Measurements from ENCODE around the gene CTSC. TPM values are rescaled to one million over a fixed set of nuclear protein-coding genes. Genes with fewer than 3 reads are reported as not detected.
A peak's percentile ranks its signal among the peaks of the same experiment; 100 is the strongest.

Gene CTSC
- total and polyA plus RNA-seq, 9 of the 15 experiments (the other 6 are each of a cell fraction or from before 2014, with no cell fraction given) = 113 to 403 (median 187) TPM

DNA sequence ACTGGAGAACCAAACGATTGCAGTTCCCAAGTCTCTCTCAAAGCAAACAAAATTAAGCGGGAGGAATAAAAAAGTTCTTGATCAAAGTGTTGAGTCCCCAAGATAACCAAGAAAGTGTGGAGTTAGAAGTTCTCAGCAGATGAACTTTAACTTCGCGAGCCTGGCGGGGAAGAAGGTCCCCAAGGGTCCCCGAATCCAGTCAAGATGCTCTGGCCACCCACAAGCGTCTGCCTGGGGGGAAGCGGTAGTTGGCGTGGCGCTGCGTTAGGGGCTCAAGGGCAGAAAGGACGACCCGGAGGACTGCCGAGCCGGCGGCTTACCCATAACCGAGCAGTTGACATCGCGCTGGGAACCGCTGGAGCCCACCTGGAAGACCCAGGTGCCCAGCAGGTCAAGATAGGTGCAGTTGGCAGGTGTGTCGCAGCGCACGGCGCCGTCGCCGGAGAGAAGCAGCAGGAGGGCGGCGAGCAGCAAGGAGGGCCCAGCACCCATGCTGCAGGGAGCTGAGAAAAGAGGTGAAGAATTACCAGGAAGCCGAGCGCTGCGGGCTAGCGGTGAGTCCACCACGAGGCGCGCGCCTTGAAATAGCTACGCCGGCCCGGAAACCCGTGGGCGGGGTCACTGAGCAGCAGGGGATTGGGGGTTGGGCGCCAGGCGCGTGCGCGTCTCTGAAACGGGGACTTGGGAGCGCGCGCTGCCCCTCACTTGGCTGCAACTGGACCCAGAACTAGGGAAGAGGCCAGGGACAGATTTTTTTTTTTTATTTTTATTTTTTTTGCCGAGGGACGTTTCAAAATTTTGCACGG, at the start of gene CTSC (continued):
- TF ChIP-seq, protein P1, sequence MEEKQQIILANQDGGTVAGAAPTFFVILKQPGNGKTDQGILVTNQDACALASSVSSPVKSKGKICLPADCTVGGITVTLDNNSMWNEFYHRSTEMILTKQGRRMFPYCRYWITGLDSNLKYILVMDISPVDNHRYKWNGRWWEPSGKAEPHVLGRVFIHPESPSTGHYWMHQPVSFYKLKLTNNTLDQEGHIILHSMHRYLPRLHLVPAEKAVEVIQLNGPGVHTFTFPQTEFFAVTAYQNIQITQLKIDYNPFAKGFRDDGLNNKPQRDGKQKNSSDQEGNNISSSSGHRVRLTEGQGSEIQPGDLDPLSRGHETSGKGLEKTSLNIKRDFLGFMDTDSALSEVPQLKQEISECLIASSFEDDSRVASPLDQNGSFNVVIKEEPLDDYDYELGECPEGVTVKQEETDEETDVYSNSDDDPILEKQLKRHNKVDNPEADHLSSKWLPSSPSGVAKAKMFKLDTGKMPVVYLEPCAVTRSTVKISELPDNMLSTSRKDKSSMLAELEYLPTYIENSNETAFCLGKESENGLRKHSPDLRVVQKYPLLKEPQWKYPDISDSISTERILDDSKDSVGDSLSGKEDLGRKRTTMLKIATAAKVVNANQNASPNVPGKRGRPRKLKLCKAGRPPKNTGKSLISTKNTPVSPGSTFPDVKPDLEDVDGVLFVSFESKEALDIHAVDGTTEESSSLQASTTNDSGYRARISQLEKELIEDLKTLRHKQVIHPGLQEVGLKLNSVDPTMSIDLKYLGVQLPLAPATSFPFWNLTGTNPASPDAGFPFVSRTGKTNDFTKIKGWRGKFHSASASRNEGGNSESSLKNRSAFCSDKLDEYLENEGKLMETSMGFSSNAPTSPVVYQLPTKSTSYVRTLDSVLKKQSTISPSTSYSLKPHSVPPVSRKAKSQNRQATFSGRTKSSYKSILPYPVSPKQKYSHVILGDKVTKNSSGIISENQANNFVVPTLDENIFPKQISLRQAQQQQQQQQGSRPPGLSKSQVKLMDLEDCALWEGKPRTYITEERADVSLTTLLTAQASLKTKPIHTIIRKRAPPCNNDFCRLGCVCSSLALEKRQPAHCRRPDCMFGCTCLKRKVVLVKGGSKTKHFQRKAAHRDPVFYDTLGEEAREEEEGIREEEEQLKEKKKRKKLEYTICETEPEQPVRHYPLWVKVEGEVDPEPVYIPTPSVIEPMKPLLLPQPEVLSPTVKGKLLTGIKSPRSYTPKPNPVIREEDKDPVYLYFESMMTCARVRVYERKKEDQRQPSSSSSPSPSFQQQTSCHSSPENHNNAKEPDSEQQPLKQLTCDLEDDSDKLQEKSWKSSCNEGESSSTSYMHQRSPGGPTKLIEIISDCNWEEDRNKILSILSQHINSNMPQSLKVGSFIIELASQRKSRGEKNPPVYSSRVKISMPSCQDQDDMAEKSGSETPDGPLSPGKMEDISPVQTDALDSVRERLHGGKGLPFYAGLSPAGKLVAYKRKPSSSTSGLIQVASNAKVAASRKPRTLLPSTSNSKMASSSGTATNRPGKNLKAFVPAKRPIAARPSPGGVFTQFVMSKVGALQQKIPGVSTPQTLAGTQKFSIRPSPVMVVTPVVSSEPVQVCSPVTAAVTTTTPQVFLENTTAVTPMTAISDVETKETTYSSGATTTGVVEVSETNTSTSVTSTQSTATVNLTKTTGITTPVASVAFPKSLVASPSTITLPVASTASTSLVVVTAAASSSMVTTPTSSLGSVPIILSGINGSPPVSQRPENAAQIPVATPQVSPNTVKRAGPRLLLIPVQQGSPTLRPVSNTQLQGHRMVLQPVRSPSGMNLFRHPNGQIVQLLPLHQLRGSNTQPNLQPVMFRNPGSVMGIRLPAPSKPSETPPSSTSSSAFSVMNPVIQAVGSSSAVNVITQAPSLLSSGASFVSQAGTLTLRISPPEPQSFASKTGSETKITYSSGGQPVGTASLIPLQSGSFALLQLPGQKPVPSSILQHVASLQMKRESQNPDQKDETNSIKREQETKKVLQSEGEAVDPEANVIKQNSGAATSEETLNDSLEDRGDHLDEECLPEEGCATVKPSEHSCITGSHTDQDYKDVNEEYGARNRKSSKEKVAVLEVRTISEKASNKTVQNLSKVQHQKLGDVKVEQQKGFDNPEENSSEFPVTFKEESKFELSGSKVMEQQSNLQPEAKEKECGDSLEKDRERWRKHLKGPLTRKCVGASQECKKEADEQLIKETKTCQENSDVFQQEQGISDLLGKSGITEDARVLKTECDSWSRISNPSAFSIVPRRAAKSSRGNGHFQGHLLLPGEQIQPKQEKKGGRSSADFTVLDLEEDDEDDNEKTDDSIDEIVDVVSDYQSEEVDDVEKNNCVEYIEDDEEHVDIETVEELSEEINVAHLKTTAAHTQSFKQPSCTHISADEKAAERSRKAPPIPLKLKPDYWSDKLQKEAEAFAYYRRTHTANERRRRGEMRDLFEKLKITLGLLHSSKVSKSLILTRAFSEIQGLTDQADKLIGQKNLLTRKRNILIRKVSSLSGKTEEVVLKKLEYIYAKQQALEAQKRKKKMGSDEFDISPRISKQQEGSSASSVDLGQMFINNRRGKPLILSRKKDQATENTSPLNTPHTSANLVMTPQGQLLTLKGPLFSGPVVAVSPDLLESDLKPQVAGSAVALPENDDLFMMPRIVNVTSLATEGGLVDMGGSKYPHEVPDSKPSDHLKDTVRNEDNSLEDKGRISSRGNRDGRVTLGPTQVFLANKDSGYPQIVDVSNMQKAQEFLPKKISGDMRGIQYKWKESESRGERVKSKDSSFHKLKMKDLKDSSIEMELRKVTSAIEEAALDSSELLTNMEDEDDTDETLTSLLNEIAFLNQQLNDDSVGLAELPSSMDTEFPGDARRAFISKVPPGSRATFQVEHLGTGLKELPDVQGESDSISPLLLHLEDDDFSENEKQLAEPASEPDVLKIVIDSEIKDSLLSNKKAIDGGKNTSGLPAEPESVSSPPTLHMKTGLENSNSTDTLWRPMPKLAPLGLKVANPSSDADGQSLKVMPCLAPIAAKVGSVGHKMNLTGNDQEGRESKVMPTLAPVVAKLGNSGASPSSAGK (IDR thresholded peaks at IDR 0.05) = peak; percentile 81
- TF ChIP-seq MIER1 (IDR thresholded peaks at IDR 0.05; ENCODE audit: low read depth) = no peak
- TF ChIP-seq EP300 (IDR thresholded peaks at IDR 0.05; ENCODE audit: low read length) = peak; percentile 51
- no peak for TF ChIP-seq SIX5 (IDR thresholded peaks at IDR 0.05; ENCODE audit: borderline replicate concordance in 1 of 2, insufficient read depth in 1 of 2, low read depth in 1 of 2, low read length in 2 of 2)
- no peak; a peak in 1 of 4 replicates for TF ChIP-seq TEAD1 (CRISPR knock-in tag; IDR thresholded peaks at IDR 0.05)
- peak; percentile 94 for TF ChIP-seq ZNF232 (CRISPR knock-in tag; IDR thresholded peaks at IDR 0.05)
- TF ChIP-seq ZNF280A (IDR thresholded peaks at IDR 0.05; ENCODE audit: low read depth, partially characterized antibody) = no peak
- TF ChIP-seq PCBP1 (IDR thresholded peaks at IDR 0.05; ENCODE audit: low read depth, low read length, poor library complexity, severe bottlenecking) = peak; percentile 83
- no peak for TF ChIP-seq SNRNP70 (optimal IDR thresholded peaks at IDR 0.05; ENCODE audit: low read depth, low read length)
- TF ChIP-seq NR4A1 (CRISPR knock-in tag; IDR thresholded peaks at IDR 0.05) = no peak
- TF ChIP-seq NR4A1 (tag; IDR thresholded peaks at IDR 0.05) = peak; percentile 36; the same call in 1 of the 2 replicates
- TF ChIP-seq GMEB1 (CRISPR knock-in tag; IDR thresholded peaks at IDR 0.05) = no peak

All from K562 (cell line).